Measurements from ENCODE around the gene LPCAT1. TPM values are rescaled to one million over a fixed set of nuclear protein-coding genes. Genes with fewer than 3 reads are reported as not detected.

The LPCAT1 gene
- total RNA-seq, 1 experiment from 2014 or later, result 17.1 TPM

DNA sequence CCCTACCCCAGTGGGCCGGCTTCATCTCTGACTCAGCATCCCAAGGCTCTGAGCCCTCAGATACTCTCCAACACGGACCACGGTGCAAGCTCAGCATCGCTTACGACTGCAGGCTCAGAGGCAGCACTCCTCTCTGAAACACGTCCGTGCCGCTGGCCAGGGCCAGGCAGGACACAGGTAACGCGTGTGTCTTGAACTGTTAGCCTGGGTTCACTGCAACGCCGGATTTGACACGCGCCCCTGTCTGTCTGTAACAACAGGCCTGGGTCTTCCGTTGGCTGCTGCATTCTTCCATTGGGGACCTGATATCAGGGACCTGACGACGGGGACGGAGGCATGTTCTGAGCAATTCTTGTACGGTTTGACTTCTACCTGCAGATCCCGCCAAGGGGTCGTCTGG is 84.9 kb downstream of the LPCAT1 start:
- ChIA-PET POLR2A (no interaction called here), CTCF (no interaction called here)
- peaks cover 16% of the 10 kb centered on the region for H3K9me3 Mint-ChIP-seq (ENCODE audit: unreplicated experiment)
- no peak for DNase-seq (ENCODE audit: unreplicated experiment)
- intact Hi-C loops (cut with micrococcal nuclease), result no loop called here
- H3K36me3 Mint-ChIP-seq (ENCODE audit: insufficient read depth, unreplicated experiment), result no peaks in the 10 kb centered on the region
- TF ChIP-seq, protein P1, sequence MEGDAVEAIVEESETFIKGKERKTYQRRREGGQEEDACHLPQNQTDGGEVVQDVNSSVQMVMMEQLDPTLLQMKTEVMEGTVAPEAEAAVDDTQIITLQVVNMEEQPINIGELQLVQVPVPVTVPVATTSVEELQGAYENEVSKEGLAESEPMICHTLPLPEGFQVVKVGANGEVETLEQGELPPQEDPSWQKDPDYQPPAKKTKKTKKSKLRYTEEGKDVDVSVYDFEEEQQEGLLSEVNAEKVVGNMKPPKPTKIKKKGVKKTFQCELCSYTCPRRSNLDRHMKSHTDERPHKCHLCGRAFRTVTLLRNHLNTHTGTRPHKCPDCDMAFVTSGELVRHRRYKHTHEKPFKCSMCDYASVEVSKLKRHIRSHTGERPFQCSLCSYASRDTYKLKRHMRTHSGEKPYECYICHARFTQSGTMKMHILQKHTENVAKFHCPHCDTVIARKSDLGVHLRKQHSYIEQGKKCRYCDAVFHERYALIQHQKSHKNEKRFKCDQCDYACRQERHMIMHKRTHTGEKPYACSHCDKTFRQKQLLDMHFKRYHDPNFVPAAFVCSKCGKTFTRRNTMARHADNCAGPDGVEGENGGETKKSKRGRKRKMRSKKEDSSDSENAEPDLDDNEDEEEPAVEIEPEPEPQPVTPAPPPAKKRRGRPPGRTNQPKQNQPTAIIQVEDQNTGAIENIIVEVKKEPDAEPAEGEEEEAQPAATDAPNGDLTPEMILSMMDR (IDR thresholded peaks at IDR 0.05; ENCODE audit: unreplicated experiment), result no peak
- H3K27me3 Mint-ChIP-seq (ENCODE audit: insufficient read depth, unreplicated experiment), result peaks cover 13% of the 10 kb centered on the region
- H3K4me3 Mint-ChIP-seq (ENCODE audit: unreplicated experiment), result no peak overlapping the region
- H3K27ac Mint-ChIP-seq (ENCODE audit: low read depth, unreplicated experiment), result no peak overlapping the region
- no TSS peak for BruUV-seq (replicated peaks)
- H3K4me1 Mint-ChIP-seq (ENCODE audit: insufficient read depth, unreplicated experiment), result no peaks in the 10 kb centered on the region

GRCh38 chr5:1437876-1438559 is 85.7 kb downstream of the LPCAT1 start:
- Mint-ChIP-seq H3K9me3 (ENCODE audit: unreplicated experiment) (peaks cover 22% of the 10 kb centered on the region), H3K4me3 (ENCODE audit: unreplicated experiment) (no peak overlapping the region), H3K27ac (ENCODE audit: low read depth, unreplicated experiment) (no peak overlapping the region), H3K27me3 (ENCODE audit: insufficient read depth, unreplicated experiment) (peaks cover 13% of the 10 kb centered on the region), H3K4me1 (ENCODE audit: insufficient read depth, unreplicated experiment) (no peaks in the 10 kb centered on the region), H3K36me3 (ENCODE audit: insufficient read depth, unreplicated experiment) (no peaks in the 10 kb centered on the region)
- no peak for DNase-seq (ENCODE audit: unreplicated experiment)
- POLR2A ChIA-PET, result interaction anchor here (0.6 kb wide), 2 partner anchors 109 to 264 kb away, joined by 3 read pairs; no protein-coding TSS in a partner anchor
- BruUV-seq (replicated peaks), result no TSS peak
- TF ChIP-seq, protein P1 (IDR thresholded peaks at IDR 0.05; ENCODE audit: unreplicated experiment), result no peak
- CTCF ChIA-PET, result interaction anchor here (0.5 to 1.0 kb wide), 4 partner anchors 51 to 1025 kb away, joined by 3 read pairs; no protein-coding TSS in a partner anchor
- intact Hi-C loops (cut with micrococcal nuclease), result loop anchor here (1.0 kb wide), 1 partner anchor 229 kb away; no protein-coding TSS in a partner anchor

- H3K4me3 Mint-ChIP-seq (ENCODE audit: unreplicated experiment), result no peak overlapping the region
- intact Hi-C loops (cut with micrococcal nuclease), result loop anchor here (1.0 kb wide), 1 partner anchor 228 kb away; no protein-coding TSS in a partner anchor
- no TSS peak for BruUV-seq (replicated peaks)
- ChIA-PET POLR2A (interaction anchor here (0.6 kb wide), 1 partner anchor 109 kb away, joined by 3 read pairs; no protein-coding TSS in a partner anchor), CTCF (interaction anchor here (0.7 to 1.0 kb wide), 3 partner anchors 52 to 299 kb away, joined by 3 read pairs; no protein-coding TSS in a partner anchor)
- H3K4me1 Mint-ChIP-seq (ENCODE audit: insufficient read depth, unreplicated experiment), result no peaks in the 10 kb centered on the region
- H3K27ac Mint-ChIP-seq (ENCODE audit: low read depth, unreplicated experiment), result no peak overlapping the region
- H3K27me3 Mint-ChIP-seq (ENCODE audit: insufficient read depth, unreplicated experiment), result peaks cover 13% of the 10 kb centered on the region
- no peaks in the 10 kb centered on the region for H3K36me3 Mint-ChIP-seq (ENCODE audit: insufficient read depth, unreplicated experiment)
- DNase-seq (ENCODE audit: unreplicated experiment), result peak; percentile 57
- TF ChIP-seq, protein P1 (IDR thresholded peaks at IDR 0.05; ENCODE audit: unreplicated experiment), result no peak
- H3K9me3 Mint-ChIP-seq (ENCODE audit: unreplicated experiment), result peaks cover 22% of the 10 kb centered on the region
Measured at GRCh38 chr5:1437226-1437829, 86.4 kb downstream of the LPCAT1 start.

- no TSS peak for BruUV-seq (replicated peaks)
Measured at GRCh38 chr5:1436681-1437080, 87.1 kb downstream of the LPCAT1 start.

More at GRCh38 chr5:1436681-1437080, 87.1 kb downstream of the LPCAT1 start:
- CTCF ChIA-PET, result no interaction called here
- Mint-ChIP-seq H3K27ac (ENCODE audit: low read depth, unreplicated experiment) (no peak overlapping the region), H3K36me3 (ENCODE audit: insufficient read depth, unreplicated experiment) (no peaks in the 10 kb centered on the region), H3K9me3 (ENCODE audit: unreplicated experiment) (peaks cover 22% of the 10 kb centered on the region), H3K4me3 (ENCODE audit: unreplicated experiment) (no peak overlapping the region), H3K4me1 (ENCODE audit: insufficient read depth, unreplicated experiment) (no peaks in the 10 kb centered on the region), H3K27me3 (ENCODE audit: insufficient read depth, unreplicated experiment) (peaks cover 13% of the 10 kb centered on the region)
- POLR2A ChIA-PET, result interaction anchor here (1.0 kb wide), 1 partner anchor 92 kb away, joined by 3 read pairs; the partner anchor contains the start of gene CLPTM1L
- intact Hi-C loops (cut with micrococcal nuclease), result loop anchor here (1.0 kb wide), 1 partner anchor 227 kb away; no protein-coding TSS in a partner anchor
- TF ChIP-seq, protein P1 (IDR thresholded peaks at IDR 0.05; ENCODE audit: unreplicated experiment), result no peak
- DNase-seq (ENCODE audit: unreplicated experiment), result no peak

All from MCF 10A (cell line).